Spleen (tissue), 7 donors: ENCODE data around the gene MCRIP1.

ENCODE experiments used
- CTCF ChIP-seq, 11 experiments: fragments of 200-600 bp in 7 of 11; fragments of 450-650 bp in 4 of 11; sonication (generic) in 4 of 11; IDR thresholded peaks in 8 of 11; conservative IDR thresholded peaks in 3 of 11; 1 replicate in 7 of 11; 2 replicates in 4 of 11; pipeline versions ENCODE4 v1.4.0 to v1.8.0; 2016 to 2021; ENCODE audit warnings: antibody characterized with exemption in 11 of 11, inconsistent platforms in 4 of 11, mild to moderate bottlenecking in 1 of 11
- POLR2A ChIP-seq, 3 donors: fragments of 450-650 bp; IDR thresholded peaks; one replicate each; pipeline ENCODE4 v1.5.1; 2017; ENCODE audit warnings: antibody characterized with exemption in 3 of 3, mild to moderate bottlenecking in 1 of 3
- POLR2AphosphoS5 ChIP-seq, 3 donors: sonication (generic); formaldehyde crosslinking; IDR thresholded peaks; one replicate each; pipeline ENCODE4 v1.5.1; 2017; ENCODE audit warnings: antibody characterized with exemption in 3 of 3
- donor health status: DM: no; HTN: no; CAD: no; lungs with moderate emphysema.
- donor health status: DM: no; HTN: no; CAD: no.
- donor health status: DM: no; HTN: no; CAD: no.

GRCh38 chr17:81794074-81794476 is 39.0 kb downstream of the MCRIP1 start:
- no peak for TF ChIP-seq CTCF (IDR thresholded peaks at IDR 0.05 in 8 of 11, conservative IDR thresholded peaks at IDR 0.05 in 3 of 11)
- TF ChIP-seq POLR2A (IDR thresholded peaks at IDR 0.05) = no peak
- no peak for TF ChIP-seq POLR2AphosphoS5 (IDR thresholded peaks at IDR 0.05)
